Esophagus muscularis mucosa (tissue), 4 donors: ENCODE results near the gene ZSCAN22. TPM values are rescaled to one million over a fixed set of nuclear protein-coding genes. Genes with fewer than 3 reads are reported as not detected.
"Not testable (repeated sequence)": the region's sequence is repeated elsewhere in the genome, so short reads cannot be mapped to it uniquely, and the experiment has no call there.

ENCODE experiments used
- DNase-seq: peaks from one replicate; pipeline ENCODE4 v3.0.0-alpha.2; 2017; ENCODE audit errors: extremely low spot score
- H3K27ac ChIP-seq, 4 donors: fragments of 200-600 bp; sonication (generic); replicated peaks in 1 of 4; 1 replicate in 3 of 4; 2 replicates in 1 of 4; pipeline ENCODE4 v1.5.1; 2016 to 2019; ENCODE audit warnings: mild to moderate bottlenecking in 1 of 4
- H3K27me3 ChIP-seq, 4 donors: fragments of 200-600 bp; sonication (generic); one replicate each; pipeline versions ENCODE4 v1.5.1 to v1.6.0; 2016 to 2019
- H3K36me3 ChIP-seq, 4 donors: fragments of 200-600 bp; sonication (generic); one replicate each; pipeline ENCODE4 v1.5.1; 2016 to 2019
- H3K4me1 ChIP-seq, 4 donors: fragments of 200-600 bp; sonication (generic); one replicate each; pipeline ENCODE4 v1.5.1; 2016 to 2019
- H3K4me3 ChIP-seq, 4 donors: fragments of 200-600 bp; sonication (generic); 1 replicate in 2 of 4; 2 replicates in 2 of 4; pipeline ENCODE4 v1.5.1; 2016 to 2019; ENCODE audit warnings: mild to moderate bottlenecking in 4 of 4, moderate library complexity in 1 of 4
- H3K9me3 ChIP-seq, 4 donors: fragments of 200-600 bp; sonication (generic); 1 replicate in 3 of 4; 2 replicates in 1 of 4; pipeline ENCODE4 v1.5.1; 2016 to 2019
- EP300 ChIP-seq: sonication (generic); formaldehyde crosslinking; IDR thresholded peaks from one replicate; pipeline ENCODE4 v1.6.1; 2017; ENCODE audit warnings: antibody characterized with exemption
- POLR2A ChIP-seq: fragments of 450-650 bp; IDR thresholded peaks from one replicate; pipeline ENCODE4 v1.6.1; 2017; ENCODE audit warnings: antibody characterized with exemption, moderate library complexity, mild to moderate bottlenecking, low read depth
- POLR2AphosphoS5 ChIP-seq, 2 donors: sonication (generic); formaldehyde crosslinking; IDR thresholded peaks; one replicate each; pipeline ENCODE4 v1.6.1; 2017; ENCODE audit warnings: antibody characterized with exemption in 2 of 2
- WGBS: methylation state at CpG from one replicate; pipeline ENCODE4 v1.1.5; 2018; 5-methylcytosine and 5-hydroxymethylcytosine counted together
- intact Hi-C: fragments of 100-400 bp; cut with DNase I; formaldehyde crosslinking; loops from one replicate; pipeline ENCODE4 v1.15.1; 2023
- total RNA-seq, 4 donors: library from RNA; depleted of rRNA; stranded (reverse); fragments of >200 nt; gene quantifications; one replicate each; pipeline versions ENCODE4 v1.1.0 to v1.2.1, GENCODE V29; 2016
- TF ChIP-seq, protein P1 (sequence below), 3 experiments: fragments of 200-600 bp in 2 of 3; fragments of 450-650 bp in 1 of 3; sonication (generic) in 2 of 3; IDR thresholded peaks; one replicate each; pipeline ENCODE4 v1.5.1; 2017 to 2019; ENCODE audit warnings: antibody characterized with exemption in 3 of 3, mild to moderate bottlenecking in 2 of 3, moderate library complexity in 1 of 3

The ZSCAN22 gene
- total RNA-seq, 4 donors from 2014 or later = 2.9 to 4.9 (median 3.6) TPM

DNA sequence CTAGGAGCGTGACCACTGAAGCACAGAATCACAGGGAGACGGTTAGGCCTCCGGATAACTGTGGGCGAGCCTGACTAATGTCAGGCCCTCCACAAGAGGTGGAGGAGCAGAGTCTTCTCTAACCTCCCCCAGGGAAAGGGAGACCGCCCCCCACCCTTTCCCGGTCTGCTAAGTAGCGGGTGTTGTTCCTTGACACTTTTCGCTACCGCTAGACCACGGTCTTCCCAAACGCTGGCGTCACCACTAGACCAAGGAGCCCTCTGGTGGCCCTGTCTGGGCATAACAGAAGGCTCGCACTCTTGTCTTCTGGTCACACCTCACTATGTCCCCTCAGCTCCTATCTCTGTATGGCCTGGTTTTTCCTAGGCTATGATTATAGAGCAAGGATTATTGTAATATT, 16.1 kb upstream of the ZSCAN22 start:
- H3K27ac ChIP-seq, H3K9me3 ChIP-seq, H3K4me3 ChIP-seq, intact Hi-C loops, DNase-seq, H3K27me3 ChIP-seq: not testable (repeated sequence)
- Histone ChIP-seq H3K4me1 (peaks cover 8 to 27% (median 15%) of the 10 kb centered on the region in 4 donors), H3K36me3 (peaks cover 35 to 86% (median 71%) of the 10 kb centered on the region in 4 donors)
- TF ChIP-seq, protein P1, sequence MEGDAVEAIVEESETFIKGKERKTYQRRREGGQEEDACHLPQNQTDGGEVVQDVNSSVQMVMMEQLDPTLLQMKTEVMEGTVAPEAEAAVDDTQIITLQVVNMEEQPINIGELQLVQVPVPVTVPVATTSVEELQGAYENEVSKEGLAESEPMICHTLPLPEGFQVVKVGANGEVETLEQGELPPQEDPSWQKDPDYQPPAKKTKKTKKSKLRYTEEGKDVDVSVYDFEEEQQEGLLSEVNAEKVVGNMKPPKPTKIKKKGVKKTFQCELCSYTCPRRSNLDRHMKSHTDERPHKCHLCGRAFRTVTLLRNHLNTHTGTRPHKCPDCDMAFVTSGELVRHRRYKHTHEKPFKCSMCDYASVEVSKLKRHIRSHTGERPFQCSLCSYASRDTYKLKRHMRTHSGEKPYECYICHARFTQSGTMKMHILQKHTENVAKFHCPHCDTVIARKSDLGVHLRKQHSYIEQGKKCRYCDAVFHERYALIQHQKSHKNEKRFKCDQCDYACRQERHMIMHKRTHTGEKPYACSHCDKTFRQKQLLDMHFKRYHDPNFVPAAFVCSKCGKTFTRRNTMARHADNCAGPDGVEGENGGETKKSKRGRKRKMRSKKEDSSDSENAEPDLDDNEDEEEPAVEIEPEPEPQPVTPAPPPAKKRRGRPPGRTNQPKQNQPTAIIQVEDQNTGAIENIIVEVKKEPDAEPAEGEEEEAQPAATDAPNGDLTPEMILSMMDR (IDR thresholded peaks at IDR 0.05) = peak; percentile 38 to 60 (median 58)
- TF ChIP-seq POLR2AphosphoS5 (IDR thresholded peaks at IDR 0.05) = peak in 1 of 2 donors; percentile 21
- 51% methylated on average over 13 of the region's 13 CpGs for WGBS

GRCh38 chr19:58311345-58311865, 15.4 kb upstream of the ZSCAN22 start:
- H3K36me3 ChIP-seq = peaks cover 35 to 91% (median 76%) of the 10 kb centered on the region in 4 donors
- no peak for DNase-seq
- no peak overlapping the region for H3K27ac ChIP-seq
- H3K9me3 ChIP-seq = no peaks in the 10 kb centered on the region
- H3K4me3 ChIP-seq = no peak overlapping the region
- TF ChIP-seq, protein P1 (IDR thresholded peaks at IDR 0.05) = no peak
- no peaks in the 10 kb centered on the region for H3K27me3 ChIP-seq
- peaks cover 2 to 19% (median 8%) of the 10 kb centered on the region in 4 donors for H3K4me1 ChIP-seq
- 83% methylated on average over 7 of the region's 7 CpGs for WGBS
- intact Hi-C loops = no loop called here

- peaks cover 0 to under 1% (median 0%) of the 10 kb centered on the region in 4 donors for H3K4me1 ChIP-seq
- no peak overlapping the region for H3K4me3 ChIP-seq
- intact Hi-C loops = no loop called here
- TF ChIP-seq, protein P1 (IDR thresholded peaks at IDR 0.05) = no peak
- TF ChIP-seq POLR2AphosphoS5 (IDR thresholded peaks at IDR 0.05) (no peak), POLR2A (no peak), EP300 (no peak)
- H3K27me3 ChIP-seq = no peaks in the 10 kb centered on the region
- H3K27ac ChIP-seq = no peak overlapping the region
- 100% methylated on average over 2 of the region's 2 CpGs for WGBS
- H3K9me3 ChIP-seq = no peaks in the 10 kb centered on the region
- DNase-seq = no peak
- peaks cover 30 to 68% (median 62%) of the 10 kb centered on the region in 4 donors for H3K36me3 ChIP-seq
Measured at GRCh38 chr19:58315580-58315979, 11.2 kb upstream of the ZSCAN22 start.

GRCh38 chr19:58317476-58318072, 9.2 kb upstream of the ZSCAN22 start:
- intact Hi-C loops = no loop called here
- TF ChIP-seq POLR2A (no peak), POLR2AphosphoS5 (IDR thresholded peaks at IDR 0.05) (no peak), EP300 (no peak)
- TF ChIP-seq, protein P1 (IDR thresholded peaks at IDR 0.05) = no peak
- Histone ChIP-seq H3K4me3 (no peak overlapping the region), H3K27me3 (no peaks in the 10 kb centered on the region), H3K4me1 (no peaks in the 10 kb centered on the region), H3K27ac (no peak overlapping the region), H3K36me3 (peaks cover 20 to 64% (median 47%) of the 10 kb centered on the region in 4 donors), H3K9me3 (no peaks in the 10 kb centered on the region)
- DNase-seq = no peak
- WGBS = 51% methylated on average over 7 of the region's 7 CpGs

DNA sequence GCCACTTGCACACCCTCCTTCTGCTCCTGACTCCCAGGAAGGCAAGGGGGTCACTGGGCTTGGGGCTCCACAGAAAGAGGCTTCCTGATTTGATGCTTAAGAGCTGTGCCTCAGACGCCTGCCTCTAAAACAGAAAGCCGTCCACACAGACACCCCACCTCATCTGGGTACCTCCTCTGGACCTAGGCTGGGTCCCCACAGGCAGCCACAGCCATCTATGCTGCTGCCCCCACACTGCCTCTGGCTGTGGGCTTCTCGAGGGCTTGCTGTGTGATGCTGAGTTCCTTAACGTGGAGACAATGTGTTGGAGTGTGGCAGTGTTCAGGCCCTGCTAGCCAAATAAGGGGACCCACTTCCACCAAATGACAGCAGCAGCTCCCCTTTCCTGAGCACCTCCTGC, 8.5 kb upstream of the ZSCAN22 start:
- Histone ChIP-seq H3K36me3 (peaks cover 15 to 64% (median 40%) of the 10 kb centered on the region in 4 donors), H3K9me3 (no peaks in the 10 kb centered on the region), H3K4me1 (no peaks in the 10 kb centered on the region), H3K27me3 (no peaks in the 10 kb centered on the region), H3K27ac (no peak overlapping the region), H3K4me3 (no peak overlapping the region)
- 79% methylated on average over 4 of the region's 4 CpGs for WGBS
- intact Hi-C loops = no loop called here
- DNase-seq = no peak
- TF ChIP-seq EP300 (no peak), POLR2A (no peak)
